Cortex of kidney (tissue), 1 donor: ENCODE data around the gene VGF.

Source experiments
- DNase-seq: peaks from one replicate; lab custom pipeline; 2025; lab: John Stamatoyannopoulos, UW

The VGF gene

DNA sequence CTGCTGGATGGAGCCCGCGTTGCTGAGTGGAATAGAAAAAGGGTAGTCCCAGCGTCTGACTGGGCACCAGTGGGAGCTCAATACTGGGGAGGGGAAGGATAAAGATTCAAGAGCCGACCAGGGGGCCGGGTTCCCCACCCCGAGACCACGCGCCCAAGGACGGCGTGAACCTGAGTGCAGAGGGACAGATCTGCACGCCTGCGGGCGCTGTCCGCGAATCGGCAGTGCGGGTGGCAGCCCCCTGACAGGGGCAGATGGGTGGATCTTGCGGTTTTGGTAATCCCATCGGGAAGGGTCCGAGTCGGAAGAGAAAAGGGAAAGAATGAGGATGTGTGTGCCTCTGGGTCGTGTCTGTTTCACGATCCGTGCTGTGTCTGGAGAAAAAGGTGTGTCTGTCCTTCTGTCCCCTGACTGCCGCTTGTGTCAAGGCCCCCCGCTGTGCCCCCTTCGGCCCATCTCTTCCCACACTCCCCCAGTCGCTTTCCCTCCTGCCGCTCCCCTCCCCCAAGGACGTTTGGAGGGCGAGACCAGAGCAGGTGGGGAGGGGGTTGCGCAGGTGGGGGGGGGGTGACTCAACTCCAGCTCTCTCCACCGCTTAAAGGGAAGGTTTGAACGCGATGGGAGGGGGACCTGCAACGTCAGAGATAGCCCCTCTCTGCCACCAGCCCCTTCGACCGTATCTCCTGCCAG, 734 bp upstream of the VGF start:
- DNase-seq = no peak

DNA sequence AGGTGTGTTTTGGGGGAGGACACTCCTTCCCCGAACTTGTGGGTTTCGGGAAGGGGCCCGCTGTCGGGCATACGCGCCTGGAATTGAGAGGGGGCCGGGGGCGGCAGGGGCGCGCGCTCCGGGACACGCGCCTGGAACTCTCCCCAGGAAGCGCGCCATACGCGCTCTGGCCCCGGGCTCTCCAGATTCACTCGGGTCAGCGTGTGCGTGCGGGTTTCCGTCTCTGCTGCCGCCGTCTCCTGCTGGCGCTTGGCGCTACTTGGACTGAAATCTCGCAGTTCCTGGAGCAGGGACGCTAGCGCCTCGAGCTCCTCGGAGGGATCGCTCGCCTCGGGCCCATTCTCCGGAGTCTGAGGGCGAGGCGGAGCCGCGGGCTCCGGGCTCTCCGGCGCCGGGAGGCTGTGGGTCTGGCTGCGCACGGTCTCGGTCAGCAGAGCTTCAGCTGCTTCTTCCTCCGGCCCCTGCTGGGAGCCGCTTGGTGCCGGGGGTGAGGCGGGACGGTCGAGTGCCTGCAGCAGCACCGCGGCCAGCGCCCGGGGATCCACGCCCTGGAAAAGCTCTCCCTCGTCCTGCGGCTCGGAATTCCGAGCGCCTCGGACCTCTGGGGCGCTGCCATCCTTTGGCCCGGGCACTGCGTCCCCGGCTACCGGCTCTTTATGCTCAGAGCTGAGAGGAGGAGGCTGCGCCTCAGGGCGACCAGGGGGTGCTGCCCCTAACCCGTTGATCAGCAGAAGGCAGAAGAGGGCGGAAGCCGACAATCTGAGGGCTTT, 1.1 kb downstream of the VGF start:
- no peak for DNase-seq

DNA sequence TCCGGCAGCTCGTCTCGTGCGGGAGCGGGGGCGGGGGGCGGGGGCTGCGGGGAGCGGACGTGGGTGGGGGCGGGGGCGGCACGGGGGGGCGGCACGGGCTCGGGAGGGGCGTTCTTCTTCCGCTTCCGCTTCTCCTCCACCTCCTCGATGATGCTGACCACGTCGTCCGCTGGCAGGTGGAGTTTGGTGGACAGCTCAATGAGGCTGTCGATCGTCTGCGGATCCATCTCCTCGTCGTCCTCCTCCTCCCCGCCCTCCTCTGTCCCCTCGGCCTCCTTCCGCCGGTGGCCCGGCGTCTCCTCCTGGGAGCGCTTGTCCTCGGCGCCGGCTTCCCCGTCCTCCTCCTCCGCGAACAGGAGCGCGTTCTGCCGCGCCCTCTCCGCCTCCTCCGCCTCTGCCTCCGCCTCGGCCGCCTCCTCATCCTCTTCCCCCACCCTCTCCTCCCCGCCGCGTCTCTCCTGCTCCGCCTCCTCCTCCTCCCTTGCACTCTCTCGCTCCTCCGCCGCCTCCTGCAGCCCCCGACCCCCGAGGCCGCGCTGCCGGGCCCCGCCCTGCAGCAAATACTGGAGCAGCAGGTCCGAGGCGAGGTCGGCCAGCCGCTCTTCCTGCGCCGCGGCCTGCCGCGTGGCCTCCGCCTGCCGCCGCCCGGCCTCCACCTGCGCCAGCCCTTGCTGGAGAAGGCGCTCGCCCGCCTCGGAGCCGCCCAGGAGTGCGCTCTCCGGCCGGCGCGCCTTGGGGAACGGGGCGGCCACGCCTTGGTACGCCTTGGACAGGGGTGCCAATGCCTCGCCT, 1.9 kb downstream of the VGF start:
- DNase-seq = no peak

DNA sequence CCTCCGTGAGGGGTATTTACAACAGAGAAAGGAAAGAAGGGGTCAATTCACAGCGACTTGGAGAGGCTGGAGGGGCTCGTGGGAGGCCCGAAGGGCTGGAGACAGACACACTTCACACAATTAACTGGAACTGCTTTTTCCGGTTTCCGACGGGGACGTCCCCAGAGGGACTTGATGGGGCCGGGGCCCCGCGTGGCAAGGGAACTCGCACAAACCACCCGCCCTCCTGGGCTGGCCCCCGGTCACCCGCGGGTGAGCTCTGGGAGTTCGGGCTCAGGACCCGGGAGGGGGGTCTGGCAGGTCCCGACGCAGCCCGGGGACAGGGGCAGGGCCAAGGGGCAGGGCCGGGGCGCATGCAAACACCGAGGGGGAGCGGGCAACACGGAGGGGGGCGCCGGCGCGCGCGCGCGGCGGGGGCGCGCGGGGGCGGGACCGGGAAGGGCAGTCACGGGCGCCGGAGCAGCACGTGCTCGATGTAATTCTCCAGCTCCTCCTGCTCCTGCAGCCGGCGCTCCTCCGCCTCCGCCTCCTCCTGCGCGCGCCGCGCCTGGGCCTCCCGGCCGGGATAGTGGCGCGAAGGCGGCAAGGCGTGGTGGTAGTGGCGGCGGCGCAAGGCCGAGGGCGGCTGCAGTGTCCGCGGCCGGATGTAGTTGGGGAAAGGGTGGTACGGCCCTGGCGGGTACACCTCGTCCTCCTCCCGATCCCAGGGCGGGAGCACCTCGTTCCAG, 2.7 kb downstream of the VGF start:
- DNase-seq = no peak

DNA sequence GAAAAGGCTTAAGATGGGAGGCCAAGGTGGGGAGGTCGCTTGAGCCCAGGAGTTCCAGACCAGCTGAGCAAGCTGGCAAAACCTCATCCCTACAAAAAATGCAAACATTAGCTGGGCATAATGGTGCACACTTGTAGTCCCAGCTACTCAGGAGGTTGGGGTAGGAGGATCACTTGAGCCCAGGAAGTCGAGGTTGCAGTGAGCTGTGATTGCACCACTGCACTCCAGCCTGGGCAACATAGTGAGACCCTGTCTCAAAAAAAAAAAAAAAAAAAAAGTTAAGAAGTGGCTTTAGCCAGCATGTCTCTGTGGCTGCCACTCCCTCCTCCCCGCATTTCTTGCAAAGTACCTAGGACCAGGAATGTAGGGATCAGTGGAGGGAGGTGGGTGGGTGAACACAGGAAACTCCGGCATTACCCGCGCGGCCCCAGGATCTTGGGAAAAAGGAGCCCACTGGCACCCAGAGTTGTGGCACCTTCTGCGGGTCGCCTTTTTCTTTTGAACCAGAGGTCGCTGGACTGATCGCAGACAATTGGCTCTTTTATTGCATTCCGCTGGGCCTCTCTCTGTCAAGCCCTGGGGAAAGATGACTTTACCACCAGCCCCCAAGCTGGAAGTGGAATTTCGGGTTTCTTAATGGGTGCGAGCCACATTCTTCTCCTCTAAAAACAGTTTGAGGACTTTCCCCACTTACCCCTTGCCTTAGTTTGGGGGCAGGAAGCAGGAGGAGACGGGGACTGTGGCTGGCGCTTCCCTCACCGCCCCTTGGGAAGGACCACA, 3.5 kb downstream of the VGF start:
- DNase-seq = no peak

DNA sequence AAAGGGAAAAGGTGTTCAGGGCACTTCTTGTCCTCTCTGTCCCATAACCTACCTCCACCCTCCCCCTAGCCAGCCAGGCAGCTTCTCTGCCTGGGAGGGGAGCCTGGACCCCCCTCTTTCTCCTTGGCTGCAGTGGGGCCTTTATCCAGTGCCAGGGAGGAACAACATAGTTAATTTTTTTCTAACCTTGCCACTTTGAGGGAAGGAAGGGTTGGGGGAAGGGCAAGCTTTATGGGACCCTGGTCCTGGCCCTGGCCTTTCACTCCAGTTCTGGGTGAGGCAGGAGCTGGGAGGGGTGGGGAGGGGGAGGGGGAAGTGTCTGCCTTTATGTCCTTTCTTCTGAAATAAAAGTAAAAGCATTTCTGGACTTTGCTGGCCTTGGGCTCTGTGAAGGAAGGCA, 4.5 kb downstream of the VGF start:
- no peak for DNase-seq

DNA sequence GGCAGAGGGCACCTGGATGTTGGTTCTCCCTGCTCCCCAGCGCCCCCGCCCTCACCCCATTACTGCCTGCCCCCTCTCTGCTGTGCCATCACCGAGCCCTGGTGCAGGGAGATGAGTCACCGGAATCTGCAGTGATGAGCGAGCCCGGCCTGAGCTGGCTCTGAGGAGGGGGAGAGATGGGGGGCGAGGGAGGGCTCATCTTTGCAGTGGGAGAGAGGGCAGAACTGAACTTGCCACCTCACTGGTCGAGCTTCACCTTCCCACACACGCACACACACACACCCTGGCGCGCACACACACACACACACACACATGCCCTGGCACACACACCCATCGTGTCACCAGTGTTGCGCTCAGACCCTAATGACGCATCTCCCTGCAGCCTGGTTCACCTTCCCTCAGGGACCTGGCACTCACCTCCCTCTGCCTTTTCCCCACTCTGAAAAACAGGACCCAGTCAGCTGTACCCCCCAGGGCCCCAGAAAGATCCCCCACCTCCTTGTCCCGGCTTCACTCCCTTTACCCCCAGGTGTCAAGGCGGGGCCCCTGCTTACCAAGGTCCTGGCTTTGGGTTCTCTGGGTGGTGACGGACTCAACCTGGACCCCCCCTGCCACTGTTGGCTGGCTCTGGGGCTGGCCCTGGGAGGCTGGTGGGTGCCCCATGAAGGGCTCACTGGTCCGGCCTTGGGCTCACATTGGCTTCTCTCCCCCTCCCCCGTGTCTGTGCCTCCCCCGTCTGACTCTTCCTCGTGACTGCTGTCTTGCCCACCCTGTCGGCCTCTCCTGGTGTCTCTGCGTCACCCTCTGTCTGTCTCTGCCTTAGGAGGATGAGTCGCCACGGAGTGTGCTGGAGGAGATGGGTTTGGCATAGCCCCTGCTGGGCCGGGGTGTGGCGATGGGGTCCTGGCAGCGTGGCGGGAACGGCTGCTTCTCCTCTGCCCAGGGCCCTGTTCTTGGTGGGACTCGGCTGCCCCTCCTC, 5.4 kb downstream of the VGF start:
- no peak for DNase-seq

DNA sequence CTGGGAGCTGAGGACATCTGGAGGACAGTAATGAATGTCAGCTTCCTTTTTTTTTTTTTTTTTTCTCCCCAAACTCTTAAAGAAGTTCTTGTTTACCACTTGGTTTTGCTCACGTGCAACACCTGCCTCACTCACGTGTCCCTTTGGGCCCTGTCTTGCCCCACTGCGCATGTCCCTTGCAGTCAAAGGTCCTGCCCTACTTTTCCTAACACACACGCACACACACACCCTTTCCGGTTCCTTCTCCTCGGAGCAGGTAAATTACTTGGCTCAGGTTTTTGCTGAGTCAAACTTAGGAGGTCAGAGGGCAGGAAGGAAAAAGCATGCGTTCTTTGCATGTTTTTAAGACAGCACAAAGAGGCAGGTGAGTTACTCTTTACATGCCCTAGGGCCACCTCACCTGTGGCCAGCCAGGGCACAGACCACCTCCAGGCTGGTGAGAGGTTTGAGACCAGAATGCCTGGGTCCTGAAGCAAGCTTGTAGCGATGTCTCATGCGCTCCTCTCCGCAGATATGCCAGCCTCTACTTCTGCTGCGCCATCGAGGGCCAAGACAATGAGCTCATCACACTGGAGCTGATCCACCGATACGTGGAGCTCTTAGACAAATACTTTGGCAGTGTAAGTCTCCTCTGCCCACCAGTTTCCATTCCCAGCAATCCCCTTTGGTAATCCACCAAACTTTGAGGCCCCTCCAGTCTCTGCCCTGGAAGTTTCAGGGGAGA, 8.3 kb downstream of the VGF start:
- no peak for DNase-seq

DNA sequence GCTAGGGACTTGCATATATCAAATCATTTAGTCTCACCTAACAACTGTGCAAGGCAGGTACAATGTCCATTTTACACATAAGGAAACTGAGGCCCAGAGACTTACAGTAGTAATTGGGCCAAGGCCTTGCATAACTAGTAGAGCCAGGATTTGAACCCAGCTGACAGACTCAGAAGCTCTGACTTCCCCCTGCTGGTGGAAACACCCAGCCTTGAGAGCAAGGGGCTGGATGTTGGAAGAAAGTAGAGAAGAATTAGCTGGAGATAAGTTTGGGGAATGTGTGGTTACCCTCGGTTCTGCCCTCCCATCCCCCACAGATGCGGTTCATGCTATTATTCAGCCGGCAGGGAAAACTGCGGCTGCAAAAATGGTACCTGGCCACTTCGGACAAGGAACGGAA, 9.1 kb downstream of the VGF start:
- no peak for DNase-seq

DNA sequence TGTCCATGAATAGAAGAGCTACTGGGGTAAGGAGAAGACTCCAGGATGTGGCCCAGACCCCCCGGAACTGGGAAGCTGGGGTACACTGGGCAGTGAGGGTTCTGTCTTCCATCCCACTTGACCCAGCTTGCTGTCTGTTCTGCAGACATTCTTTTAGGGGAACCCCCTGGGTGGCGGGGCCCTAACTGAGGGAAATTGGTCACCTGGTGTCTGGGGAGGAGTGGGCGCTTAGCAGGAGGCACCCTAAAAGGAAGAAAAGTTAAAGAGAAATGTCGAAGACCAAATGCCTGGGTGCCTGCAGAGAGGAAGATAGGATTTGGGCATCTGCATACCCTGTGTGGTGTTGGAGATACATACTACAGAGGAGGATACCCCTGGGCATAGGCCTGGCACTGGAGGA, 10.1 kb downstream of the VGF start:
- DNase-seq = no peak

DNA sequence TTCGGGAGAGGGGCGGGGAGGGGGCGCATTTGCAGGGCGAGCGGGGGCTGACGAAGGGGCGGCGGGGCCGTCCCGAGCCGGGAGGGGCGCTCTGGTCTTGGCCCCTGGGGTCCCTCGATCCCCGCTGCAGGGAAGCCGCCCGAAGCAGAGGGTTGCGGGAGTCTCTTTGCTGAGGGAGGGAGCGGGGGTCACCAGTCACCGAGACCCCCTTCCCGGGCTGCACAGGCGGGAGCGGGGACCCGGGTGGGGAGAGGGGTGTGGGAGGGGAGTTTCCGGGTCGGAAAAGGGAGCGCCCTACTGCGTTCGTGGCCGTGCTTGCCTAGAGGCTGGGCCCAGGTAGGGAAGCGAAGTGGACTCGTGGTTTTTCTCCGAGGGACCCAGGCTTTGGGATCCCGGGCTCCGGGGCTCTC, 10.7 kb downstream of the VGF start:
- no peak for DNase-seq

DNA sequence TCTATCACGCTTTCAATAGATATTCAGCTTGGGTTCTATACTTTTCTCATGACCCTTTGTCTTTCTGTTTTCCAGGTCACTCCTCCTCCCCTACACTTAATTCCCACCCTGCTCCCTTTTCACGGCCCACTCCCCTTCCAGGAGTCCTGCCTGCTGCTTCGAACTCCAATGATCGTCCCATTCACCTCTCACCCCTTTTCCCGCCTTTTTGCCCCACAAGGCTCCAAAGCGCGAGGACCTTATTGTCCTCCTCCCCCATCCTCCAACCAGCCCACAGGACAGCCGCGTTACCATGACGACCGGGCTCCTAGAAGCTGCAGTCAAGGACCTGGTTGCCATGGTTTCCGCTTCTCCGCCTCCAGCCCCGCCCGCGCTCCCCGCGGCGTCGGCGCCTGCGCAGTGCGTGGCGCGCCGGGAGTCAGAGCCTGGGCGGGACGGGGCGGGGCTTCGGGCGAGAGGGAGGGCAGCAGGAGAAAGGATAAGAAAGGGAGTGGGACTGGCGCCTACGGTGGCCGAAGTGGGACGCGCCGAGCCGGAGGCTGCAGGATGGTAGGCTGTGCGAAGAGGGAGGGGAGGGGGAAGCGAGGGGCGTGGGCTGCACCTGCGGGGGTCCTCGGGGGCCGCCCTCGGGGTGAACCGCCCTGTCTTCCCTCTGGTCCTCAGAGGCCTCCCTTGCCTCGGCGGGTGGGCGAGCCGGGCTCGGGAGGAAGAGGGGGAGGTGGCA, 11.2 kb downstream of the VGF start, which contains the start of gene AP1S1:
Gene AP1S1 (plus strand): TSS at position 508 of the 724 bp plus-strand sequence. CDS start 39 bp downstream, at position 547.
- no peak for DNase-seq

DNA sequence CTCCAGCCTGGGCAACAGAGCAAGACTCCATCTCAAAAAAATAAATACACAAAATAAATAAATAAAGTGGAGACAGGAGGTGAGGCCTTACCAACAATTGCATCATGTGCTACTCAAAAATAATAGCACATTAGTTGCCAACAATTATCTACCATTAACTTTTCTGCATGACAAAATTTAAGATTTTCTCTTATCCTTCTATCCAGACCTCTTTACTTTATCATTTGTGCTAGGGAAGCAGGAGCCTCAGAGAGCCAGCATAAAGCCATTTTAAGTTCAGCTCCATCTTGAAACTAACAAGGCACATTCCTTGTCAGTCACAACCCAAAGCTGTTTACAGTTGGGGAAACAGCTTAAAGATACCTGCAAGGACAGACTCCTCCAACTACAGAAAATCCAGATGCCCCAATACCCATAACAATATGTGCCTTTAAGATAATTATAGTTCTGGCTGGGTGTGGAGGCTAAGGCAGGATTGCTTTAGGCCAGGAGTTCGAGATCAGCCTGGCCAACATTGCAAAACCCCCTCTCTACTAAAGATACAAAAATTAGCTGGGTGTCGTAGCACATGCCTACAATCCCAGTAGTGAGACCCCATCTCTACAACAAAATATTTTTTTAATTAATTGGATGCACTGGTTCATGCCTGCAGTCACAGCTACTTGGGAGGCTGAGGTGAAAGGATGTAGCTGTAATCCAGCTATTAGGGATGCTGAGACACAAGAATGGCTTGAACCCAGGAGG, 13.3 kb downstream of the VGF start:
- DNase-seq = no peak

DNA sequence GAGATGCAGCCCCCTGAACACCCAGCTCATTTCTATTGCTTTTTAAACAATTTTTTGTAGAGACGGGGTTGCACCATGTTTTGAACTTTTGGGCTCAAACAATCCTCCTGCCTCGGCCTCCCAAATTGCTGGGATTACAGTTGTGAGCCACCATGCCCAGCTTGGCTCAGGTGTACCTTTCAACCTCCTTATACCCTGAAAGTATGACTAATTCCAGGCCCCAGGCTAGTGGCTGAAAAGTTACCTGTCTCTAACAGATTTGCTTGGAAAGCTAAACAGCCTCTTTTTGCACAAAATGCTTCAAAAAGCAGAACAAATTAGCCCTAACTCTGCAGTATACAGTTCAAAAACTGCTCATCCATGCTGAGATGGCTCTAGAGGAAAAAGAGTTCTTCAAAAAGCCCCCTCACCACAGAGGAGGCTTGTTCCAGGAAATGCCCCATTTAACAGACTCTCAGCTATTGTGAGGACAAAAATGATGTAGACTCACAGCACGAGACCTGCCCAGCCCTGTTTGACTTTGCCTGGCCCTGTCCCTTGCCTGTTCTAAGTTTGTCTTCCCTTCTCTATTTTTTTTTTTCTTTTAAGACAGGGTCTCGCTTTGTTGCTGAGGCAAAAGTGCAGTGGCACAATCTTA, 24.5 kb downstream of the VGF start:
- DNase-seq = no peak

DNA sequence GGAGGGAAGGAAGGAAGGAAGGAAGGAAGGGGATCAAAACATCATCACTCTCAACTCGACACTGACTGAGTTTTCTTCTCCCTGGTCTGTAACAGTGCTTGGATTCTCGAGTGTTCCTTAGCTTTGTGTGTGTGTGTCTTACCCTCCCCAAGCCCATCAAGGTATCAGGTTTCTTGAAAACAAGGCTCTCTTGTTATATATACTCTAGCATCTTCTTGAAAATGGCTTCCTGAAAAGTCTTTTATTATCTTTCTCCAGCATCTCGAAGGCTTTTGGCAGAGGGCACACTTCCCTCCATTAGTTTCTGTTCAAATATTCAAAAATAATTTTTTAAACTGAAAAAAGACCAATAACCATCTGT, 25.1 kb downstream of the VGF start:
- no peak for DNase-seq

DNA sequence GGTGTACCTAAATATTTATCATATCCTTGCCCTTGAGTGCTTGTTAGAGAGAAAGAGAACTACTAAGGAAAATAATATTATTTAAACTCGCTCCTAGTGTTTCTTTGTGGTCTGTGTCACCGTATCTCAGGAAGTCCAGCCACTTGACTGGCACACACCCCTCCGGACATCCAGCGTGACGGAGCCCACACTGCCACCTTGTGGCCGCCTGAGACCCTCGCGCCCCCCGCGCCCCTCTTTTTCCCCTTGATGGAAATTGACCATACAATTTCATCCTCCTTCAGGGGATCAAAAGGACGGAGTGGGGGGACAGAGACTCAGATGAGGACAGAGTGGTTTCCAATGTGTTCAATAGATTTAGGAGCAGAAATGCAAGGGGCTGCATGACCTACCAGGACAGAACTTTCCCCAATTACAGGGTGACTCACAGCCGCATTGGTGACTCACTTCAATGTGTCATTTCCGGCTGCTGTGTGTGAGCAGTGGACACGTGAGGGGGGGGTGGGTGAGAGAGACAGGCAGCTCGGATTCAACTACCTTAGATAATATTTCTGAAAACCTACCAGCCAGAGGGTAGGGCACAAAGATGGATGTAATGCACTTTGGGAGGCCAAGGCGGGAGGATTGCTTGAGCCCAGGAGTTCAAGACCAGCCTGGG, 27.0 kb downstream of the VGF start:
- no peak for DNase-seq

DNA sequence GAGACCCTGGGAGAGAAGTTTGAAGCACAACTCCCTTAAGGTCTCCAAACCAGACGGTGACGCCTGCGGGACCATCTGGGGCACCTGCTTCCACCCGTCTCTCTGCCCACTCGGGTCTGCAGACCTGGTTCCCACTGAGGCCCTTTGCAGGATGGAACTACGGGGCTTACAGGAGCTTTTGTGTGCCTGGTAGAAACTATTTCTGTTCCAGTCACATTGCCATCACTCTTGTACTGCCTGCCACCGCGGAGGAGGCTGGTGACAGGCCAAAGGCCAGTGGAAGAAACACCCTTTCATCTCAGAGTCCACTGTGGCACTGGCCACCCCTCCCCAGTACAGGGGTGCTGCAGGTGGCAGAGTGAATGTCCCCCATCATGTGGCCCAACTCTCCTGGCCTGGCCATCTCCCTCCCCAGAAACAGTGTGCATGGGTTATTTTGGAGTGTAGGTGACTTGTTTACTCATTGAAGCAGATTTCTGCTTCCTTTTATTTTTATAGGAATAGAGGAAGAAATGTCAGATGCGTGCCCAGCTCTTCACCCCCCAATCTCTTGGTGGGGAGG, 27.6 kb downstream of the VGF start:
- no peak for DNase-seq
